ENCODE results near the gene SFXN5.

The SFXN5 gene

GRCh38 chr2:73027340-73027739, 44.2 kb downstream of the SFXN5 start:
- TF ChIP-seq SIN3A (IDR thresholded peaks at IDR 0.05; ENCODE audit: borderline replicate concordance, insufficient read depth, low read length) = no peak
- no peak for TF ChIP-seq POLR2AphosphoS5 (IDR thresholded peaks at IDR 0.05; ENCODE audit: low read depth, low read length)
- no peak for TF ChIP-seq TAF1 (IDR thresholded peaks at IDR 0.05; ENCODE audit: borderline replicate concordance, insufficient read depth, low read length)
- no peak for TF ChIP-seq REST (IDR thresholded peaks at IDR 0.05; ENCODE audit: insufficient read depth in 1 of 2, low read depth in 2 of 2, low read length in 2 of 2)
- TF ChIP-seq FOXP2 (optimal IDR thresholded peaks at IDR 0.05; ENCODE audit: borderline replicate concordance, extremely low read depth, extremely low read length, insufficient read depth) = no peak

- no peak for TF ChIP-seq TAF1 (IDR thresholded peaks at IDR 0.05; ENCODE audit: borderline replicate concordance, insufficient read depth, low read length)
Measured at GRCh38 chr2:73023497-73023896, 48.0 kb downstream of the SFXN5 start.

- no peak for TF ChIP-seq REST (IDR thresholded peaks at IDR 0.05; ENCODE audit: insufficient read depth in 1 of 2, low read depth in 2 of 2, low read length in 2 of 2)
- no peak for TF ChIP-seq TAF1 (IDR thresholded peaks at IDR 0.05; ENCODE audit: borderline replicate concordance, insufficient read depth, low read length)
- no peak for TF ChIP-seq FOXP2 (optimal IDR thresholded peaks at IDR 0.05; ENCODE audit: borderline replicate concordance, extremely low read depth, extremely low read length, insufficient read depth)
- no peak for TF ChIP-seq SIN3A (IDR thresholded peaks at IDR 0.05; ENCODE audit: borderline replicate concordance, insufficient read depth, low read length)
- TF ChIP-seq POLR2AphosphoS5 (IDR thresholded peaks at IDR 0.05; ENCODE audit: low read depth, low read length) = no peak
Measured at GRCh38 chr2:73022024-73022568, 49.4 kb downstream of the SFXN5 start.

GRCh38 chr2:73021371-73022010, 50.0 kb downstream of the SFXN5 start:
- TF ChIP-seq POLR2AphosphoS5 (IDR thresholded peaks at IDR 0.05; ENCODE audit: low read depth, low read length) (no peak), SIN3A (IDR thresholded peaks at IDR 0.05; ENCODE audit: borderline replicate concordance, insufficient read depth, low read length) (no peak), REST (IDR thresholded peaks at IDR 0.05; ENCODE audit: insufficient read depth in 1 of 2, low read depth in 2 of 2, low read length in 2 of 2) (no peak), TAF1 (IDR thresholded peaks at IDR 0.05; ENCODE audit: borderline replicate concordance, insufficient read depth, low read length) (no peak), FOXP2 (optimal IDR thresholded peaks at IDR 0.05; ENCODE audit: borderline replicate concordance, extremely low read depth, extremely low read length, insufficient read depth) (no peak)

- TF ChIP-seq TAF1 (IDR thresholded peaks at IDR 0.05; ENCODE audit: borderline replicate concordance, insufficient read depth, low read length) (no peak), SIN3A (IDR thresholded peaks at IDR 0.05; ENCODE audit: borderline replicate concordance, insufficient read depth, low read length) (no peak), REST (IDR thresholded peaks at IDR 0.05; ENCODE audit: insufficient read depth in 1 of 2, low read depth in 2 of 2, low read length in 2 of 2) (no peak), FOXP2 (optimal IDR thresholded peaks at IDR 0.05; ENCODE audit: borderline replicate concordance, extremely low read depth, extremely low read length, insufficient read depth) (no peak), POLR2AphosphoS5 (IDR thresholded peaks at IDR 0.05; ENCODE audit: low read depth, low read length) (no peak)
Measured at GRCh38 chr2:73020657-73021370, 50.7 kb downstream of the SFXN5 start.

All from PFSK-1 (cell line).